ENCODE results near the gene INPP4B. TPM values are rescaled to one million over a fixed set of nuclear protein-coding genes. Genes with fewer than 3 reads are reported as not detected.

INPP4B gene
- polyA plus RNA-seq, 1 of the 3 experiments (the other 2 are of a cell fraction): 0.08 TPM

GRCh38 chr4:142582340-142582739 lies 263.8 kb downstream of the INPP4B start:
- no peak overlapping the region for H3K4me3 ChIP-seq (ENCODE audit: low read depth in 2 of 2, low read length in 1 of 2)
- DNase-seq: no peak
- CTCF ChIA-PET: no interaction called here

GRCh38 chr4:142581881-142582280 lies 264.2 kb downstream of the INPP4B start:
- no peak overlapping the region for H3K4me2 ChIP-seq
- no peaks in the 10 kb centered on the region for H3K9me2 ChIP-seq
- ChIA-PET CTCF (no interaction called here), POLR2A (no interaction called here)
- no peak overlapping the region for H3K4me3 ChIP-seq (ENCODE audit: low read depth in 2 of 2, low read length in 1 of 2)
- H2AFZ ChIP-seq (ENCODE audit: low read depth): no peak overlapping the region
- no peak overlapping the region for H3K27ac ChIP-seq (ENCODE audit: low read depth in 2 of 2, low read length in 1 of 2)
- no peaks in the 10 kb centered on the region for H3K9me3 ChIP-seq
- H3K4me1 ChIP-seq (ENCODE audit: control insufficient read depth in 1 of 2, insufficient read depth in 2 of 2, low read depth in 1 of 2, low read length in 1 of 2): no peaks in the 10 kb centered on the region
- WGBS (ENCODE audit: low lambda C conversion rate): 75% methylated on average over 1 of the region's 1 CpG
- H3K9ac ChIP-seq: no peak overlapping the region
- no peaks in the 10 kb centered on the region for H3K79me2 ChIP-seq (ENCODE audit: insufficient read depth)
- H3K27me3 ChIP-seq (ENCODE audit: insufficient read depth): no peaks in the 10 kb centered on the region; the same call in 1 of the 2 replicates
- no peaks in the 10 kb centered on the region for H3K36me3 ChIP-seq (replicated peaks in 1 of 2; ENCODE audit: control insufficient read depth in 1 of 2, insufficient read depth in 2 of 2, low read length in 1 of 2)
- H3F3A ChIP-seq (replicated peaks; ENCODE audit: insufficient read depth): no peaks in the 10 kb centered on the region
- no peaks in the 10 kb centered on the region for H4K20me1 ChIP-seq (ENCODE audit: insufficient read depth)
- no peak for DNase-seq
- TF ChIP-seq GATA2 (CRISPR knock-in tag; IDR thresholded peaks at IDR 0.05): no peak
- TF ChIP-seq RXRA (IDR thresholded peaks at IDR 0.05; ENCODE audit: borderline replicate concordance, low read depth): no peak
- TF ChIP-seq IRF3 (IDR thresholded peaks at IDR 0.05; ENCODE audit: low read depth, low read length): no peak
- TF ChIP-seq CTCF (IDR thresholded peaks at IDR 0.05): no peak
- no peak for TF ChIP-seq TAF1 (IDR thresholded peaks at IDR 0.05; ENCODE audit: borderline replicate concordance, low read depth, low read length)
- TF ChIP-seq POLR2AphosphoS5 (IDR thresholded peaks at IDR 0.05; ENCODE audit: low read depth, low read length): no peak
- TF ChIP-seq EP300 (IDR thresholded peaks at IDR 0.05; ENCODE audit: borderline replicate concordance in 1 of 2, low read depth in 1 of 2, low read length in 1 of 2): no peak
- no peak for TF ChIP-seq RAD21 (IDR thresholded peaks at IDR 0.05; ENCODE audit: low read length)
- no peak for TF ChIP-seq MAX (IDR thresholded peaks at IDR 0.05; ENCODE audit: low read depth)
- no peak for TF ChIP-seq ELF1 (IDR thresholded peaks at IDR 0.05)
- no peak for TF ChIP-seq SIN3A (IDR thresholded peaks at IDR 0.05; ENCODE audit: borderline replicate concordance, low read depth, low read length)
- no peak for TF ChIP-seq SMC3 (IDR thresholded peaks at IDR 0.05; ENCODE audit: low read depth, low read length)

More at GRCh38 chr4:142582340-142582739, 263.8 kb downstream of the INPP4B start:
- TF ChIP-seq TEAD4 (IDR thresholded peaks at IDR 0.05; ENCODE audit: borderline replicate concordance, insufficient read depth) (no peak), ELF1 (IDR thresholded peaks at IDR 0.05) (no peak), USF2 (IDR thresholded peaks at IDR 0.05; ENCODE audit: borderline replicate concordance, low read depth, low read length) (no peak), EZH2phosphoT487 (IDR thresholded peaks at IDR 0.05; ENCODE audit: borderline replicate concordance, low read depth) (no peak), NRF1 (IDR thresholded peaks at IDR 0.05; ENCODE audit: low read depth, low read length) (no peak), MAX (IDR thresholded peaks at IDR 0.05; ENCODE audit: low read depth) (no peak), NFIC (IDR thresholded peaks at IDR 0.05; ENCODE audit: borderline replicate concordance) (no peak), FOSL2 (IDR thresholded peaks at IDR 0.05; ENCODE audit: borderline replicate concordance, low read depth) (no peak), RCOR1 (IDR thresholded peaks at IDR 0.05; ENCODE audit: low read length) (no peak), EP300 (IDR thresholded peaks at IDR 0.05; ENCODE audit: borderline replicate concordance in 1 of 2, low read depth in 1 of 2, low read length in 1 of 2) (no peak), FOXJ3 (CRISPR knock-in tag; IDR thresholded peaks at IDR 0.05) (no peak), SMC3 (IDR thresholded peaks at IDR 0.05; ENCODE audit: low read depth, low read length) (no peak), ZBTB33 (IDR thresholded peaks at IDR 0.05; ENCODE audit: borderline replicate concordance, low read depth) (no peak)
- Histone ChIP-seq H3F3A (replicated peaks; ENCODE audit: insufficient read depth) (no peaks in the 10 kb centered on the region), H3K27me3 (ENCODE audit: insufficient read depth) (no peaks in the 10 kb centered on the region; the same call in 1 of the 2 replicates), H3K9me2 (no peaks in the 10 kb centered on the region), H3K9me3 (no peaks in the 10 kb centered on the region), H4K20me1 (ENCODE audit: insufficient read depth) (no peaks in the 10 kb centered on the region), H3K79me2 (ENCODE audit: insufficient read depth) (no peaks in the 10 kb centered on the region), H2AFZ (ENCODE audit: low read depth) (no peak overlapping the region), H3K4me1 (ENCODE audit: control insufficient read depth in 1 of 2, insufficient read depth in 2 of 2, low read depth in 1 of 2, low read length in 1 of 2) (no peaks in the 10 kb centered on the region), H3K27ac (ENCODE audit: low read depth in 2 of 2, low read length in 1 of 2) (no peak overlapping the region), H3K36me3 (replicated peaks in 1 of 2; ENCODE audit: control insufficient read depth in 1 of 2, insufficient read depth in 2 of 2, low read length in 1 of 2) (no peaks in the 10 kb centered on the region), H3K9ac (no peak overlapping the region), H3K4me2 (no peak overlapping the region)
- POLR2A ChIA-PET: no interaction called here
- WGBS (ENCODE audit: low lambda C conversion rate): 9% methylated on average over 1 of the region's 1 CpG
